H9 (cell line): ENCODE results near the gene CSF2. TPM values are rescaled to one million over a fixed set of nuclear protein-coding genes. Genes with fewer than 3 reads are reported as not detected.

Experiments
- DNase-seq: peaks from one replicate; pipeline ENCODE4 v3.0.0-alpha.2; 2017
- H2AFZ ChIP-seq: one replicate; pipeline ENCODE4 v1.6.1; 2013; ENCODE audit warnings: mild to moderate bottlenecking, low read length, control low read depth, moderate library complexity
- H2AK5ac ChIP-seq: 2 replicates; pipeline ENCODE4 v1.6.1; 2013; ENCODE audit warnings: low read length, control low read depth, mixed read lengths; ENCODE audit not compliant: insufficient read length
- H2BK120ac ChIP-seq: one replicate; pipeline ENCODE4 v1.6.1; 2013; ENCODE audit warnings: low read depth, mild to moderate bottlenecking, low read length, control low read depth, inconsistent platforms; ENCODE audit not compliant: poor library complexity, severe bottlenecking
- H2BK12ac ChIP-seq: 2 replicates; pipeline ENCODE4 v1.6.1; 2013; ENCODE audit warnings: low read length, control low read depth, mixed read lengths, low read depth; ENCODE audit not compliant: insufficient read length
- H2BK15ac ChIP-seq: 2 replicates; pipeline ENCODE4 v1.6.1; 2013; ENCODE audit warnings: low read depth, low read length, control low read depth
- H2BK20ac ChIP-seq: one replicate; pipeline ENCODE4 v1.6.1; 2013; ENCODE audit warnings: low read depth, mild to moderate bottlenecking, low read length, control low read depth, inconsistent platforms; ENCODE audit not compliant: poor library complexity, severe bottlenecking
- H2BK5ac ChIP-seq: 2 replicates; pipeline ENCODE4 v1.6.1; 2013; ENCODE audit warnings: low read length, control low read depth, mixed read lengths; ENCODE audit not compliant: insufficient read length
- H3K14ac ChIP-seq: 2 replicates; pipeline ENCODE4 v1.6.1; 2013; ENCODE audit warnings: low read length, control low read depth; ENCODE audit not compliant: insufficient read depth
- H3K18ac ChIP-seq: 2 replicates; pipeline ENCODE4 v1.6.1; 2013; ENCODE audit warnings: low read depth, mild to moderate bottlenecking, mixed read lengths, low read length, control low read depth; ENCODE audit not compliant: insufficient read length
- H3K23ac ChIP-seq: 2 replicates; pipeline ENCODE4 v1.6.1; 2013; ENCODE audit warnings: low read length, control low read depth, mixed read lengths, low read depth; ENCODE audit not compliant: insufficient read length
- H3K23me2 ChIP-seq: 2 replicates; pipeline ENCODE4 v1.6.1; 2013; ENCODE audit warnings: low read depth, mild to moderate bottlenecking, mixed read lengths, low read length, control low read depth; ENCODE audit not compliant: insufficient read length, poor library complexity, severe bottlenecking
- H3K27ac ChIP-seq: 2 replicates; pipeline ENCODE4 v1.5.1; 2013; ENCODE audit warnings: low read length, control low read depth, mixed read lengths, low read depth; ENCODE audit not compliant: insufficient read length
- H3K27me3 ChIP-seq: 2 replicates; pipeline ENCODE4 v1.6.1; 2013; ENCODE audit warnings: low read length, control low read depth, inconsistent platforms; ENCODE audit not compliant: insufficient read depth
- H3K4ac ChIP-seq: 2 replicates; pipeline ENCODE4 v1.6.1; 2013; ENCODE audit warnings: low read depth, mild to moderate bottlenecking, control low read depth, inconsistent platforms, low read length, moderate library complexity
- H3K4me1 ChIP-seq: 2 replicates; pipeline ENCODE4 v1.6.1; 2013; ENCODE audit warnings: low read length, control low read depth, inconsistent platforms; ENCODE audit not compliant: insufficient read depth
- H3K4me2 ChIP-seq: 2 replicates; pipeline ENCODE4 v1.6.1; 2013; ENCODE audit warnings: low read length, control low read depth, mixed read lengths; ENCODE audit not compliant: insufficient read length, insufficient read depth
- H3K56ac ChIP-seq: 2 replicates; pipeline ENCODE4 v1.6.1; 2013; ENCODE audit warnings: low read depth, mild to moderate bottlenecking, mixed read lengths, low read length, control low read depth; ENCODE audit not compliant: insufficient read length
- H3K79me1 ChIP-seq: 2 replicates; pipeline ENCODE4 v1.6.1; 2013; ENCODE audit warnings: low read depth, mild to moderate bottlenecking, moderate library complexity, low read length, control low read depth, inconsistent platforms; ENCODE audit not compliant: insufficient read depth, poor library complexity, severe bottlenecking
- H3K79me2 ChIP-seq: 2 replicates; pipeline ENCODE4 v1.6.1; 2013; ENCODE audit warnings: low read length, control low read depth, inconsistent platforms; ENCODE audit not compliant: insufficient read depth
- H3K9ac ChIP-seq: 2 replicates; pipeline ENCODE4 v1.6.1; 2013; ENCODE audit warnings: low read length, control low read depth, mixed read lengths; ENCODE audit not compliant: insufficient read length; ENCODE audit errors: extremely low read depth
- H3K9me3 ChIP-seq: one replicate; pipeline ENCODE4 v1.6.1; 2013; ENCODE audit warnings: low read depth, low read length, inconsistent platforms; ENCODE audit not compliant: control insufficient read depth
- H3T11ph ChIP-seq: one replicate; pipeline ENCODE4 v1.6.1; 2013; ENCODE audit warnings: mild to moderate bottlenecking, low read length, control low read depth, inconsistent platforms
- H4K20me1 ChIP-seq: one replicate; pipeline ENCODE4 v1.6.1; 2013; ENCODE audit not compliant: control insufficient read depth, insufficient read length, insufficient read depth
- H4K5ac ChIP-seq: 2 replicates; pipeline ENCODE4 v1.6.1; 2013; ENCODE audit warnings: low read depth, mild to moderate bottlenecking, mixed read lengths, low read length, control low read depth; ENCODE audit not compliant: insufficient read length
- H4K8ac ChIP-seq: replicated peaks from 2 replicates; pipeline ENCODE4 v1.6.1; 2013; ENCODE audit warnings: low read length, control low read depth, mixed read lengths, low read depth; ENCODE audit not compliant: insufficient read length
- H4K91ac ChIP-seq: 2 replicates; pipeline ENCODE4 v1.6.1; 2013; ENCODE audit warnings: low read depth, mild to moderate bottlenecking, moderate library complexity, mixed read lengths, low read length, control low read depth; ENCODE audit not compliant: insufficient read length
- H3K27ac Mint-ChIP-seq, 3 experiments: 2 replicates in 2 of 3; 3 replicates in 1 of 3; pipeline ENCODE4 v1.8.0; 2020 to 2021; ENCODE audit warnings: mixed read lengths in 3 of 3, mild to moderate bottlenecking in 1 of 3, moderate library complexity in 1 of 3
- H3K27me3 Mint-ChIP-seq: 2 replicates; pipeline ENCODE4 v1.8.0; 2021; ENCODE audit warnings: low read depth, mild to moderate bottlenecking, moderate library complexity, mixed read lengths
- H3K36me3 Mint-ChIP-seq, 3 experiments: 2 replicates in 2 of 3; 3 replicates in 1 of 3; pipeline ENCODE4 v1.8.0; 2020 to 2021; ENCODE audit warnings: low read depth in 3 of 3, mixed read lengths in 3 of 3; ENCODE audit not compliant: insufficient read depth in 1 of 3
- H3K4me1 Mint-ChIP-seq, 2 experiments: 2 replicates each; pipeline ENCODE4 v1.8.0; 2020; ENCODE audit warnings: mixed read lengths in 2 of 2
- H3K4me3 Mint-ChIP-seq, 2 experiments: 2 replicates in 1 of 2; 3 replicates in 1 of 2; pipeline ENCODE4 v1.8.0; 2020 to 2021; ENCODE audit warnings: mild to moderate bottlenecking in 2 of 2, mixed read lengths in 2 of 2, moderate library complexity in 1 of 2
- H3K9me3 Mint-ChIP-seq, 2 experiments: 2 replicates in 1 of 2; 3 replicates in 1 of 2; pipeline ENCODE4 v1.8.0; 2020; ENCODE audit warnings: mild to moderate bottlenecking in 2 of 2, mixed read lengths in 2 of 2, moderate library complexity in 1 of 2
- WGBS: extraction: QIAGEN DNeasy Blood & Tissue Kit; methylation state at CpG from one replicate; pipeline ENCODE4 v1.1.7; 2013; ENCODE audit warnings: missing lambda C conversion rate, low lambda C conversion rate, mixed read lengths; ENCODE audit not compliant: insufficient read length; ENCODE audit errors: extremely low coverage; 5-methylcytosine and 5-hydroxymethylcytosine counted together
- total RNA-seq: library from RNA; stranded (reverse); gene quantifications from 2 replicates; pipeline ENCODE4 v1.2.1, GENCODE V29; 2021
- TF ChIP-seq, protein P1 (sequence below): fragments of 200-600 bp; sonication (generic); conservative IDR thresholded peaks from 3 replicates; pipeline ENCODE4 v1.8.0; 2021; ENCODE audit warnings: antibody characterized with exemption, mild to moderate bottlenecking

CSF2 gene
- total RNA-seq, 1 experiment from 2014 or later, result not detected

DNA sequence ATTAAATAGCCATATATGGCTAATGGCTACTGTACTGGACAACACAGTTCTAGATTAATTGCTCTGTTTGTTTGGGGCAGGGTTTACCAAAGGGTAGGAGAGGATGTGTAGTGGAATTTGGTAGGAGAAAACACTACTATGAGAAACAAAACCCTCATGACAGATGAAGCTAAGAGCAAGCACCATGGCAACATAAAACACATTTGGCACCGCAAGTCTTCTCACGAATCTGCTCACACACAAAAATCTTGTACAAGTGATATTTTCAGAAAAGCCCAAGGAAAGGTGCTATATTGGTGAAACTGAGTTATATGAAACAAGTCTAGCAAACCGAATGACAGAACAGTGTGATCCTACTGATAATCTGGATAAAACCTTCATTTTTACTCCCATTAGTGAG is 38.5 kb downstream of the CSF2 start:
- Histone ChIP-seq H2BK12ac (no peak overlapping the region), H4K8ac (no peak overlapping the region), H2BK5ac (no peak overlapping the region), H4K91ac (no peak overlapping the region), H3K79me2 (no peaks in the 10 kb centered on the region), H3K14ac (no peak overlapping the region), H2AFZ (no peak overlapping the region), H2AK5ac (no peak overlapping the region), H2BK15ac (no peak overlapping the region), H3K23ac (no peak overlapping the region), H4K20me1 (no peaks in the 10 kb centered on the region), H3K27me3 (no peaks in the 10 kb centered on the region), H3K18ac (no peak overlapping the region), H3T11ph (no peak overlapping the region), H3K79me1 (no peaks in the 10 kb centered on the region), H3K9me3 (no peaks in the 10 kb centered on the region), H3K4me2 (no peak overlapping the region), H3K9ac (no peak overlapping the region), H3K4me1 (no peaks in the 10 kb centered on the region; the same call in 1 of the 2 replicates), H2BK120ac (no peak overlapping the region), H2BK20ac (no peak overlapping the region), H3K27ac (no peak overlapping the region), H4K5ac (no peak overlapping the region), H3K4ac (no peak overlapping the region), H3K56ac (no peak overlapping the region), H3K23me2 (no peaks in the 10 kb centered on the region)
- peaks cover 0 to 2% of the 10 kb centered on the region in 2 experiments; a peak in 1 of 5 replicates for H3K9me3 Mint-ChIP-seq
- no peak for DNase-seq
- peaks cover 0 to 5% of the 10 kb centered on the region in 2 experiments; a peak in 2 of 4 replicates for H3K4me1 Mint-ChIP-seq
- TF ChIP-seq, protein P1, sequence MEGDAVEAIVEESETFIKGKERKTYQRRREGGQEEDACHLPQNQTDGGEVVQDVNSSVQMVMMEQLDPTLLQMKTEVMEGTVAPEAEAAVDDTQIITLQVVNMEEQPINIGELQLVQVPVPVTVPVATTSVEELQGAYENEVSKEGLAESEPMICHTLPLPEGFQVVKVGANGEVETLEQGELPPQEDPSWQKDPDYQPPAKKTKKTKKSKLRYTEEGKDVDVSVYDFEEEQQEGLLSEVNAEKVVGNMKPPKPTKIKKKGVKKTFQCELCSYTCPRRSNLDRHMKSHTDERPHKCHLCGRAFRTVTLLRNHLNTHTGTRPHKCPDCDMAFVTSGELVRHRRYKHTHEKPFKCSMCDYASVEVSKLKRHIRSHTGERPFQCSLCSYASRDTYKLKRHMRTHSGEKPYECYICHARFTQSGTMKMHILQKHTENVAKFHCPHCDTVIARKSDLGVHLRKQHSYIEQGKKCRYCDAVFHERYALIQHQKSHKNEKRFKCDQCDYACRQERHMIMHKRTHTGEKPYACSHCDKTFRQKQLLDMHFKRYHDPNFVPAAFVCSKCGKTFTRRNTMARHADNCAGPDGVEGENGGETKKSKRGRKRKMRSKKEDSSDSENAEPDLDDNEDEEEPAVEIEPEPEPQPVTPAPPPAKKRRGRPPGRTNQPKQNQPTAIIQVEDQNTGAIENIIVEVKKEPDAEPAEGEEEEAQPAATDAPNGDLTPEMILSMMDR, result no peak
- WGBS, result no CpG with 5 or more reads among the region's 3 CpGs
- H3K4me3 Mint-ChIP-seq, result no peak overlapping the region
- H3K27ac Mint-ChIP-seq, result no peak overlapping the region
- no peaks in the 10 kb centered on the region for H3K27me3 Mint-ChIP-seq
- no peaks in the 10 kb centered on the region for H3K36me3 Mint-ChIP-seq
